Measurements from ENCODE around the gene ACAP1.
"Not testable (repeated sequence)": the region's sequence is repeated elsewhere in the genome, so short reads cannot be mapped to it uniquely, and the experiment has no call there.

Gene ACAP1

DNA sequence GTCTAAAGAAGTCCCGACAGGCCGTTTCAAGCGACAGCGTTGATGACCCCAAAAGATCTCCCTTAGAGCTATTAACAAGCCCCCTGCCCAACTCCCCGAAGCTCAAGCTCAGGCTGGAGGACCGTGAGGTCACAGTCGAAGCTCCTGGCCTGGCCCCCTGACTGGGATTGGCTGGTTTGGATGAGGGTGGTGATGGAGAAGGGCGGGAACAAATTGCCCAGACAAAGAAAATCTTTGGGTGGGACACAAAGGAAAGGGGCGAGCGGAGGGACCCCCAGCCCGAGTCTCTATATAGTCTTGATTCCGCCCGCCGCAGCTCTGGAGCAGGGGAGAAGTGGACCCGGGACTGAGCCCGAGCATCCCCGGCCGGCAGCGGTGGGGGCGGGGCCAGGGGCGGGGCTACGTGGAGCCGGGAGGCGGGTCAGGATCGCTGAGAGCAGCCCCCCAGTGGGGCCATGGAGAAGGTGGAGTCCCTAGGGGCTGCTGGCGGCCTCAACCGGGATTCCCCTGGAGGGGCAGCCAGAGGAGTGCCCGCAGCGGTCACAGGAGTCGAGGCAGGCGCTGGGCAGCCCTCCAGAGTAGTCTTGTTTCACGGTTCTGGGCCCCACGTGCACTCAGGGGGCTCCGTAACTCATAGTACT, 6.2 kb upstream of the ACAP1 start:
- DNase-seq (ENCODE audit: low read depth) = no peak

DNA sequence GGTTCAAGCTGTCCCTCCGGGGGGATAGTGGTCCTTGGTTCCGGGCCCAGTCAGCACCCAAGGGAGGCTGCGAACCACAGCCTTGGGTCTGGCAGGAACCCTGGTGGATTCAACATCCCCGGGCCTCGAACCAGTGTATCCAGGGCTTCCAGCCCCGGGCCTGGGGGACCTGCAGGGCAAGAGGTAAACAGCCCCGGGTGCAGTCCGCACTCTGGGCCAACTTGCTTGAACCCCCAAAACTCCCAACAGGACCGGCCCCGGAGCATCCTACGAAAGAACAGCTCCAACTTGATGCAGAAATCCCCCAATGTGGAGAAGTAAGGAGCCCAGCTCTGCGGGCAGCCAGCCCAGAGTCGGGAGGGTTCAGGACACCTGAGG, 5.7 kb upstream of the ACAP1 start:
- no peak for DNase-seq (ENCODE audit: low read depth)

DNA sequence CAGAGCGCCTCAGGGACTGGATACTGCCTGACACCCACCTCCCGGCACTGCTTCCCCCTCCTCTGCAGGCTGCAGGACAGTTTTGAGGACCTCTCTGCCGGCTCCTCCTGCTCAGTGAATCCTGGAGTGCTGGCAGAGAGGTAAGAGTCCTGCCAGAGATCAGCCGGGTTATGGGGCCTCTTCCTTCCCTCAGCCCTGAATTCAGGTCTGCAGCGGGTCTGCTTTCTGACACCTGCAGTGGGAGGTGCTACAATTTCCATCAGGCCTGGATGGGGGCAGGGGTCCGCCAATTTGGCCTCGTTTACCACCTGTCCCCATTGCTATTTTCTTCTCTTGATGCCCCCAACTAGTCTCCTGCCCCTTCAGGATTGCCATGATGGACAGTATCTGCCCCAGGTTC, 4.2 kb upstream of the ACAP1 start:
- DNase-seq (ENCODE audit: low read depth) = no peak

DNA sequence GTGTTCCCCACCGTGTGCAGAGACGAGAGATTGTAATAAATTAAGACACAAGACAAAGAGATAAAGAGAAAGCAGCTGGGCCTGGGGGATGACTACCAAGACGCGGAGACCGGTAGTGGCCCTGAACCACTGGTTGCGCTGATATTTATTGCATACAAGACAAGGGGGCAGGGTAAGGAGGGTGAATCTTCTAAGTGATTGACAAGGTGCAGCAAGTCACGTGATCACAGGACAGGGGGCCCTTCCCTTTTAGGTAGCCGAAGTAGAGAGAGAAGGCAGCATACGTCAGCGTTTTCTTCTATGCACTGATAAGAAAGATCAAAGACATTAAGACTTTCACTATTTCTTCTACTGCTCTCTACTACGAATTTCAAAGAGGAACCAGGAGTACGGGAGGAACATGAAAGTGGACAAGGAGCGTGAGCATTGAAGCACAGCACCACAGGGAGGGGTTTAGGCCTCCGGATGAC, 3.7 kb upstream of the ACAP1 start:
- DNase-seq (ENCODE audit: low read depth) = not testable (repeated sequence)

DNA sequence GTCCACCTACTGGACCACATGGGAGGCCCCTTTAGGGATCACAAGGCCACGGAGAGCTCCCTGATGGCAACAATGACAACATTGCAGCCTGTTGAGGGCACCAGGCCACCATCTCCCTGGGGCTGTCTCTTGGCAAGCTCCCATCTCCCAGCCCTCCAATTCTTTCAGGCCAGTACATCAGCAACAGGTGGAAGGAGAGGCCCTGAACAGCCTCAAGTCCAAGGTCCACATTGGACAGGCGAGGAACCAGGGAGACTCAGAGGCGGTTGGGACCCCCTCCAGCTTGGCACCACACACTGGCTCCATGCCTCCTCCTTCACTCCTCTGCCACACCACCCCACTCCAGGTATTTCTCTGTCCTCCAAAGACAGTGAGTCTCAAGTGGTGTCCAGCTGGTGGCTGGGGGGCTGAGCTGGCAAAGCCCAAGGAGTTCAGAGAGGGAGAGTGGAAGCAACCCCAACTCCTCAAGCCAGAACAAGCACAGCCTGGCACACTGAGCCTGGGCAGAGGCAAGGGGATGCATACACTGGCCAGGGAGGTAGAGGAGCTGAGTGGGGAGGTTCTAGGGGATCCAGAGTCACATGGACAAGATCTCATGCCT, 1.3 kb upstream of the ACAP1 start:
- no peak for DNase-seq (ENCODE audit: low read depth)

DNA sequence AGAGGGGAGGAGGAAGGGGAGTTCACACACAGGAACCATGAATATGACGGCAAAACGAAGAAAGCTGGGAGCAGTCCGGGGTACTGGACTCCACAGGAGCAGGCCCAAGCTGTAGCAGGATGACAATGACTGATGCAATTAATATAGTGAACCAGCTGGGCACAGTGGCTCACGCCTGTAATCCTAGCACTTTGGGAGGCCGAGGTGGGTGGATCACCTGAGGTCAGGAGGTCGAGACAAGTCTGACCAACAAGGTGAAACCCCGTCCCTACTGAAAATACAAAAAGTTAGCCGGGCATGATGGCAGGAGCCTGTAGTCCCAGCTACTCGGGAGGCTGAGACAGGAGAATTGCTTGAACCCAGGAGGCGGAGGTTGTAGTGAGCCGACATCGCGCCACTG, 564 bp upstream of the ACAP1 start:
- DNase-seq (ENCODE audit: low read depth) = not testable (repeated sequence)

DNA sequence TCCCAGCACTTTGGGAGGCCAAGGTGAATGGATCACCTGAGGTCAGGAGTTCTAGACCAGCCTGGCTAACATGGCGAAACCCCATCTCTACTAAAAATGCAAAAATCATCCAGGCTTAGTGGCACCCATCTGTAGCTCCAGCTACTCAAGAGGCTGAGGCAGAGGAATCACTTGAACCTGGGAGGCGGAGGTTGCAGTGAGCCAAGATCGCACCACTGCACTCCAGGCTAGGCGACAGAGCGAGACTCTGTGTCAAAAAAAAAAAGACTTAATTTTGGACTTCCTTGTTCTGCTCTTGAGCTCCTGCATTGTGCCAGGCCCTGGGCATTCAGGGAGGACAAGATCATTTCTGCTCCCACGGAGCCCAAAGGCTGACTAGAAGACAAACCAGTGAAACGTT, 1.3 kb downstream of the ACAP1 start:
- DNase-seq (ENCODE audit: low read depth) = not testable (repeated sequence)

DNA sequence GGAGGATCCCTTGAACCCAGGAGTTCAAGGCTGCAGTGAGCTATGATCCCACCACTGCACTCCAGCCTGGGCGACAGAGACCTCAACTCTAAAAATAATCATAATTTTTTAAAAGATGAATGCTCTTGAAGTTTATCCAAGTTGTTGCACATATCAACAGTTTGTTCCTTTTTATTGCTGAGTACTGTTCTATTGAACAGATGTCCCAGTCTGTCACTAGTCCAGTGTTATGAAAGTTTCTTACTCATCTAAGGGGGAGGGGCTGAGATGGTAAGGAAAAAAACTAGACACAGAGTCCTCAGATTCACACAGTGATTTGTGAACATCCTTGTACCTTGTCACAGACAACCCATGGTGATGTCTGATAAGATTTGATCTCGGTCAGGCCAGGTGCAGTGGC, 3.9 kb downstream of the ACAP1 start:
- no peak for DNase-seq (ENCODE audit: low read depth)

DNA sequence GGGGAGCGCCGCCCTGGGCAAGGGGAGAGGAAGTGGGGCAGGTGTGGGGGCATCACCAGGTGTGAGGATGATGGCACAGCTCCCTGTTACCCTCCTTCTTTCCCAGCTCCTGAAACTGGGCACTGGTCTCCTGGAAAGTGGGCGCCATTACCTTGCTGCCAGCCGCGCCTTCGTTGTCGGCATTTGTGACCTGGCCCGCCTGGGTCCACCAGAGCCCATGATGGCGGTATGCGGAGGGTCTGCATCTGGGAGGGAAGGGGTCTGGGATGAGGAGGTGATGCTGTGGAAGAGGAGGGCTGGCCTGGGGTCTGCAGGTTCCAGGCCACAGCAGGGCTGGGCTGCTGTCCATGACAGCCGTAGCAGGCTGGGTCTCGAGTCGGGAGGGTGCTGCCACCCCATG, 5.5 kb downstream of the ACAP1 start:
- no peak for DNase-seq (ENCODE audit: low read depth)

DNA sequence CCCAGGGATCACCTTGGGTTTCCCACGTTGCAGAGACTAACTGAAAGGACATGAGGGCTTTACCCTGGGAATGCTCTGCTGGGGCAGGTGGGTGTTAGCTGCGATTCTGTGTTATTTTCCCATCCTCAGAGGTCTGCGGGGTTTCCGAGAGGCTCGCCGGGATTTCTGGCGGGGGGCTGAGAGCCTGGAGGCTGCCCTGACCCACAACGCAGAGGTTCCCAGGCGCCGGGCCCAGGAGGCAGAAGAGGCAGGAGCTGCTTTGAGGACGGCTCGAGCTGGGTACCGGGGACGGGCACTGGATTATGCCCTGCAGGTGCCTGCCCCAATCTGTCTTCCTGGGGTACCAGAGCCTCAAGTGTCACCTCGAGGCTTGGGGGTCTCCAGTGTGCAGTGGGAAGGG, 6.9 kb downstream of the ACAP1 start:
- no peak for DNase-seq (ENCODE audit: low read depth)

DNA sequence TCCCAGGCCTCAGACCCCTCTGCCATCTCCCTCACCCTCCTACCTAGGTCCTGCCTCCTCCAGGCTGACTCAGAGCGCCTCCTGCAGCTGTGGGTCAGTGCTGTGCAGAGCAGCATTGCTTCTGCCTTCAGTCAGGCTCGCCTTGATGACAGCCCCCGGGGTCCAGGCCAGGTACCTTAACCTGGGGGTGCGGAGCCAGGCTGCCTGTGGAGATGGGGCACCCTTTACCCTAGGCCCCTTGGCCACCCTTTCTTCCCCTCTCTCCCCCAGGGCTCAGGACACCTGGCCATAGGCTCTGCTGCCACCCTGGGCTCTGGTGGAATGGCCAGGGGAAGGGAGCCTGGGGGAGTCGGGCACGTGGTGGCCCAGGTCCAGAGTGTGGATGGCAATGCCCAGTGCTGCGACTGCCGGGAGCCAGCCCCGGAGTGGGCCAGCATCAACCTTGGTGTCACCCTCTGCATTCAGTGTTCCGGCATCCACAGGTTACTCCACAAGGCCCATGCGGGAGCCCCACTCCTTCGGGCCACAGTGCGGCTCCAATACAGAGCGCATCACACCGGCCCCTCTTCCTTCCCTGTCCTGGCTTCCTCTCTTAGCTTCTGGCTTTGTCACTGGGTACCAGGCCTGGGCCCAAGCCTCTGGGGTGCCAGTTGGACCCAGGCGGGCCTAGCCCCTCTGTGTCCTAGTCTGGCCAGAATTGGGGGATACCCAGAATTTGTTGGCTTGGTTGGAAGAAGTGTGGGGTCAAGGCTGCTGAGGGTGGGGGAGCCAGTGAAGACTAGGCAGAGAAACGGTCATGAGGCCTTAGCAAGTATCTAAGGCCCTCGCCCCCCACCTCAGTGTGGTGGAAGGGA, 10.7 kb downstream of the ACAP1 start:
- no peak for DNase-seq (ENCODE audit: low read depth)

DNA sequence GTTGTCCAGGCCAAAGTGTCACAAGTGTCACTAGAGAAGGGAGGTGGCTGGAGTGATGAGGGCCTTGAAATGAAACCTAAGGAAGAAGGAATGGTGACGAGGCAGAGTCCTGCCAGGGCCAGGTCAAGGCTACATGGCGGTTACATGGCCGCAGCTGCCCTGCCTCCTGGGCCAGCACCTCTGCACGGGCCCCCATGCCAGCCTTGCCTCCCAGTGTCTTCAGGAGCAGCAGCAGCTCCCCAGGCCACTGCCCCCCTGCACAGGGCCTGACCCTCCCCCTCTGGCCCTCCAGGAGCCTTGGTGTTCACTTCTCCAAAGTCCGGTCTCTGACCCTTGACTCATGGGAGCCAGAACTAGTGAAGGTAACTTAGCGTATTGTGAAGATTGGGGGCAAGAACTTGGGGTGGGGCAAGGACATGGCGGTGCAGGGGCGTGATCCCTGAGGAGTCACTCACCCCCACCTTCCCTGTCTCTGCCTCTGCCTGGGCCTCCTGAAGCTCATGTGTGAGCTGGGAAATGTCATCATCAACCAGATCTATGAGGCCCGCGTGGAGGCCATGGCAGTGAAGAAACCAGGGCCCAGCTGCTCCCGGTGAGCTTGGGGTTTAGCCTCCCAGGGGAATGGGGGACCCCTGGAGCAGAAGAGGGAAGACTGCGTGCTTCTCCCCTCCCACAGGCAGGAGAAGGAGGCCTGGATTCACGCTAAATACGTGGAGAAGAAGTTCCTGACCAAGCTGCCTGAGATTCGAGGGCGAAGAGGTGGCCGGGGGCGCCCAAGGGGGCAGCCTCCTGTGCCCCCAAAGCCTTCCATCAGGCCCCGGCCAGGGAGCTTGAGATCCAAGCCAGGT, 11.5 kb downstream of the ACAP1 start:
- no peak for DNase-seq (ENCODE audit: low read depth)

DNA sequence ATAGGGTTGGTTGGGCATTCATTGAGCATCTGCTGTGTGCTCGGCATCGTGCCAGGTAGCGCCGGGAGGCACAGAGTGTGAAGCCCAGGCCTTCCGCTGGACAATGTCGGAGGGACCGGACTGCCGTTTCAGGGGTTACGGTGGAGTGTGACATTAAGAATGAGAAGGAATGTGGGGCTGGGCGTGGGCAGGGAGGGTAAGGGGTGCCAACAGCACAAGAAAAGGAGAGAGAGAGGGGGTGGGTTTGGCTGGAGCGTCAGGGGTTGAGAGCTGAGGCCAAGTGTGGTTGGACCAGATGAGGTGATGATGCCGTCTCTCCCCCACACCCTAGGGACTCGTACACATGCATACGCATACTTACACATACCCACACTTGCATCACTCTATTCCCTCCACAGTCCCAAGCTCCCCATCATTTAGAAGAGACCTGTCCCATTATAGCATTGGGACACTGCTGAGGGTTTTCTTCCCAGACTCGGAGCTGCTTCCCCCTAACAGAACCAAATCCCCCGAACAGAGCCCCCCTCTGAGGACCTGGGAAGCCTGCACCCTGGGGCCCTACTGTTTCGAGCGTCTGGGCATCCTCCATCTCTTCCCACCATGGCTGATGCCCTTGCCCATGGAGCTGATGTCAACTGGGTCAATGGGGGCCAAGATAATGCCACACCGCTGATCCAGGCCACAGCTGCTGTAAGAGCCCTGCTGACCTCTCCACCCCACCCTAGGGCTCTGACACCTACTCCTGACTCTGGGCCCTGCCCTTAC, 12.3 kb downstream of the ACAP1 start:
- no peak for DNase-seq (ENCODE audit: low read depth)

DNA sequence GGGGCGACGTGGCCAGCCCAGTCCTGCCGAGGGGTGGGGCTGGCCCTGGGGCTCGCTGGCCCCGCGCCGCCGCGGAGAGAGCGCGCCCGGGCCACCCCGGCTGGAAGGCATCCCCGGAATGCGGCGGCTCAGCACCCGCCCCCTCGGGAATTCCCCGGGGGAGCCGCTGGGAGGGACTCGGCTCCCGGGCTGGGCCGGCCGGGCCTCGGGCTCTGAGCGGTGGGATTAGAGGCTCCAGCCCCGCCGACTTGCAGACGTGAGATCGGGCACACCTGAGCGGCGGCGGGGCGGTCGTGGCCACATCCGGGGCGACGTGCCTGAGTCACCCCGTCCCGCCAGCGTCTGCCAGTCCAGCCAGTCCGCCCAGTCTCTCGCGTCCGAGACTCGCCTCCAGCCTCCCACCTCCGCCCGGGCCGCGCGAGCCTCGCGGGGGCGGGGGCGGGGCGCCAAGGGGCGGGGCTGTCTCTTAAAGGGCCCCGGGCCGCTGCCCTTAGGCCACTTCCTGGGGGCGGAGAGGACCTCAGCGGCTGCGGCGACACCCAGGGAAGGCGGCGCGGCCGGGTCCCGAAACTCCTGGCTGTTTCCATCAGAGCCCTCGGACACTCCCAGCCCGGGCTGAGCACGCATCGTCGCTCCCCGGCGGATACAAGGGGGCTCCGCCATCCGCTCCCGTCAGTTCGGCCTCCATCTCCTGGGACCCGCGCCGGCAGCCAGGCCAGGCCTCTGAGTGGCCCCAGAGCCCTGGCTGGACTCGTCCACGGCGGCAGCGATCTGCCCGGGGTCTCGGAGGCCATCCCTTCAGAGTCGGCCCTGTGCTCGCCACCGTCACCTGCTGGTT, 15.6 kb downstream of the ACAP1 start, which contains the start of gene KCTD11:
KCTD11 (plus strand) TSS at position 498 of the 838 bp plus-strand sequence.
- DNase-seq (ENCODE audit: low read depth) = no peak

DNA sequence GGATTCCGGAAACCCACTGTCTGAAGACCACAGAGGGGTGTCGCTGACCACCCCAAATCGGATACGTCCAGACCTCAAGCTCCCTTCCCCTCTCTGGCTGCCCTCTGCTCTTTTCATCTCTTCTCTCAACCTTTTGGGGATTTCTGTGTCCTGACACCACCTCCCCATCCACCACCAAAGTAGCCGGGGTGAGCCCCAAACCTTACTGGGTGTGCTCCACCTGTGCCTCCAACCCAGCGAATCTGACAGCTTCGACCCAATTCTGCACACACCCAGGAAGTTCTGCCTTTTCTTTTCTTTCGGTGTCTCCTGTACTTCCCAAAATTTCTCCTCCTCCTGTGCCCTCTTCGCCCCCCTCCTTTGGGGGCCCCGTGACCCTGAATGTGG, 16.2 kb downstream of the ACAP1 start:
- no peak for DNase-seq (ENCODE audit: low read depth)

DNA sequence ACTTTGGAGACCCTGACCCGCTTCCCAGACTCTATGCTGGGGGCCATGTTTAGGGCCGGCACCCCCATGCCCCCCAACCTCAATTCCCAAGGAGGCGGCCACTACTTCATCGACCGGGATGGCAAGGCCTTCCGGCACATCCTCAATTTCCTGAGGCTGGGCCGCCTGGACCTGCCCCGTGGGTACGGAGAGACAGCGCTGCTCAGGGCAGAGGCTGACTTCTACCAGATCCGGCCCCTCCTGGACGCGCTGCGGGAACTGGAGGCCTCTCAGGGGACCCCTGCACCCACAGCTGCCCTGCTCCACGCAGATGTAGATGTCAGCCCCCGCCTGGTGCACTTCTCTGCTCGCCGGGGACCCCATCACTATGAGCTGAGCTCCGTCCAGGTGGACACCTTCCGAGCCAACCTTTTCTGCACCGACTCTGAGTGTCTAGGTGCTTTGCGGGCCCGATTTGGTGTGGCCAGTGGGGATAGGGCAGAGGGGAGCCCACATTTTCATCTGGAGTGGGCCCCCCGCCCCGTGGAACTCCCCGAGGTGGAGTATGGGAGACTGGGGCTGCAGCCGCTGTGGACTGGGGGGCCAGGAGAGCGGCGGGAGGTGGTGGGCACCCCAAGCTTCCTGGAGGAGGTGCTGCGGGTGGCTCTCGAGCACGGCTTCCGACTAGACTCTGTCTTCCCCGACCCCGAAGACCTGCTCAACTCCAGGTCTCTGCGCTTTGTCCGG, 16.7 kb downstream of the ACAP1 start:
- DNase-seq (ENCODE audit: low read depth) = no peak

DNA sequence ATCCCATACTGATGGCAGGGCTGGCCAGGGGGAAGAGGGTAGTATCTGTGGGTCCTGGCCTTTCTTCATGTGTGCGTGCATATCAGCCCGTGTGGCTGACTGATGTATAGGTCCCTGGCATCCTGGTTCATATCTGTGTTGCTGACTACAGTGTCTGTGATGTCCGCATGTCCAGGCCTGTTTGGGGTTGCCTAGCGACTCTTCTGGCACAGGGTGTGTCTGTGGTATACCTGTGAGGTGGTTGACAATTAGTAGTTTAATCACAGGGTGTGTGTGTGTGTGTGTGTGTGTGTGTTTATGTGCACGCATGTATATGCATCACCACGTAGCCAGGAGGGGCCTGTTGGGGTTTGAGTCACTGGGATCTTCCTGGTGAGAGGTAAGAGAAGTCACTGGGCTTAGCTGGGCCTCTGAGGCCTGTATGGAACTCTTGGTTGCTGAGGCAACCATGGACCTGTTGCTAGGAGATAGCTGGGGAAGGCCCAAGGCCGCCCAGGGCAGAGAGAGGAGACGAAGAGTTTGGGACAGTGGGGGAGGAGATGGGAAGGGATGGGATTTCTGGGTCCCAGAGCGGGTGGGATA, 18.0 kb downstream of the ACAP1 start:
- DNase-seq (ENCODE audit: low read depth) = no peak

DNA sequence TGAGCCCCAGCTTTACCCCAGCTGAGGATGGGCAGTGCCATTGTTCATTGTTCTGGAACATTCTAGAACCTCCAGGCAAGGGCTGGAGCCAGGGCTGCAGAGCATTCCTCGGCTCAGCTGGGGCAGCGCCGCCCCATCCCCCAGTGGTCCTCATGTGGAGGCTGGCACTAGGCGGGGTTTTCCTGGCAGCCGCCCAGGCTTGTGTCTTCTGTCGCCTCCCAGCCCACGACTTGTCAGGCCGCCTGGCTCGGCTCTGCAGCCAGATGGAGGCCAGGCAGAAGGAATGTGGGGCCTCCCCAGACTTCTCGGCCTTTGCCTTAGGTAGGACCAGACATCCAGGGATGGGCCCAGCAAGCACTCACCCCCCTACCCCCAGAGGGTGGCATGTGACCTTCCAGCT, 18.7 kb downstream of the ACAP1 start, which contains the start of gene TMEM95:
TMEM95 (plus strand) TSS at position 104 of the 400 bp plus-strand sequence; CDS start at position 153, 49 bp downstream.
- DNase-seq (ENCODE audit: low read depth) = no peak

DNA sequence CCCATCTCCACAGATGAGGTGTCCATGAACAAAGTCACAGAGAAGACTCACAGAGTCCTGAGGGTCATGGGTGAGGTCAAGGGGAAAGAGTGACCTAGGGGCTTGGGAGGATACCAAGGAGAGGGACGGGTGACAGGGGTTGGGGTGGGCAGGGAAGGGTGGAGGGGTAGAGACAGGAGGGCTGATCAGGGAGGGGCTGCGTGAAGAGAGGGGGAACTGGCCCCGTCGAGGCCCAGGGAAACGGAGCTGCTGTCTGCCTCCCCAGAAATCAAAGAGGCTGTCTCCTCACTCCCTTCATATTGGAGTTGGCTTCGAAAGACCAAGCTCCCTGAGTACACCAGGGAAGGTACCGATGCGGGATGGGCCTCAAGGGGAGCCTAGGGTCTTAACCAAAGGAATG, 19.2 kb downstream of the ACAP1 start:
- DNase-seq (ENCODE audit: low read depth) = no peak

All from non-pigmented ciliary epithelial cell (primary cell).